Naive thymus-derived CD4-positive, alpha-beta T cell (primary cell): ENCODE results near the gene LRATD1. TPM values are rescaled to one million over a fixed set of nuclear protein-coding genes. Genes with fewer than 3 reads are reported as not detected.

ENCODE experiments used
- ATAC-seq: fragments of 150-1000 bp; cut with Tn5 transposase; 2 replicates; pipeline ENCODE4 v1.10.0; 2021; ENCODE audit warnings: mild to moderate bottlenecking, moderate library complexity
- CTCF ChIA-PET: fragments of 350-600 bp; sonication (Branson Sonifier 250); formaldehyde crosslinking; loops from one replicate; lab custom pipeline; 2021; ENCODE audit warnings: antibody characterized with exemption; lab: Charles Lee
- POLR2A ChIA-PET: fragments of 350-600 bp; sonication (Branson Sonifier 250); formaldehyde crosslinking; loops from one replicate; lab custom pipeline; 2021; ENCODE audit warnings: antibody characterized with exemption, inconsistent platforms; lab: Charles Lee
- DNase-seq, 9 donors: peaks; one replicate each; pipeline versions ENCODE4 v3.0.0 to v3.0.0-alpha.2; 2020 to 2022; ENCODE audit warnings: mixed read lengths in 1 of 9
- H3K27ac ChIP-seq: one replicate; pipeline ENCODE4 v1.7.0; 2013; ENCODE audit warnings: mild to moderate bottlenecking, low read depth, low read length, moderate library complexity
- H3K27me3 ChIP-seq, 2 donors: one replicate each; pipeline ENCODE4 v1.7.0; 2013; ENCODE audit warnings: low read length in 2 of 2, mild to moderate bottlenecking in 2 of 2, moderate library complexity in 2 of 2; ENCODE audit not compliant: control insufficient read depth in 2 of 2, insufficient read depth in 2 of 2
- H3K36me3 ChIP-seq, 3 experiments: 1 replicate in 2 of 3; 2 replicates in 1 of 3; pipeline ENCODE4 v1.7.0; 2013; ENCODE audit warnings: low read length in 3 of 3, mild to moderate bottlenecking in 3 of 3, moderate library complexity in 1 of 3; ENCODE audit not compliant: insufficient read depth in 3 of 3, control insufficient read depth in 2 of 3
- H3K4me1 ChIP-seq, 2 donors: one replicate each; pipeline ENCODE4 v1.7.0; 2013; ENCODE audit warnings: low read length in 2 of 2, mild to moderate bottlenecking in 2 of 2, moderate library complexity in 1 of 2; ENCODE audit not compliant: control insufficient read depth in 2 of 2, insufficient read depth in 2 of 2
- H3K4me3 ChIP-seq: 2 replicates; pipeline ENCODE4 v1.7.0; 2013; ENCODE audit warnings: mild to moderate bottlenecking, low read length
- H3K9me3 ChIP-seq, 3 experiments: 1 replicate in 2 of 3; 2 replicates in 1 of 3; pipeline ENCODE4 v1.7.0; 2013; ENCODE audit warnings: low read length in 3 of 3; ENCODE audit not compliant: control insufficient read depth in 2 of 3
- H3K27ac Mint-ChIP-seq, 9 donors: one replicate each; pipeline ENCODE4 v1.8.0; 2020 to 2022; ENCODE audit warnings: mixed read lengths in 9 of 9, mild to moderate bottlenecking in 8 of 9, moderate library complexity in 5 of 9, inconsistent platforms in 2 of 9
- H3K27me3 Mint-ChIP-seq, 5 donors: one replicate each; pipeline ENCODE4 v1.8.0; 2021 to 2022; ENCODE audit warnings: mixed read lengths in 5 of 5, mild to moderate bottlenecking in 1 of 5
- H3K36me3 Mint-ChIP-seq, 5 donors: one replicate each; pipeline ENCODE4 v1.8.0; 2020 to 2022; ENCODE audit warnings: mixed read lengths in 5 of 5, mild to moderate bottlenecking in 3 of 5, inconsistent platforms in 1 of 5
- H3K4me1 Mint-ChIP-seq, 7 donors: one replicate each; pipeline ENCODE4 v1.8.0; 2020 to 2022; ENCODE audit warnings: mixed read lengths in 7 of 7, mild to moderate bottlenecking in 3 of 7, inconsistent platforms in 1 of 7
- H3K4me3 Mint-ChIP-seq, 10 donors: one replicate each; pipeline ENCODE4 v1.8.0; 2020 to 2022; ENCODE audit warnings: mild to moderate bottlenecking in 10 of 10, mixed read lengths in 10 of 10, moderate library complexity in 6 of 10, inconsistent platforms in 2 of 10
- H3K9me3 Mint-ChIP-seq, 11 donors: one replicate each; pipeline ENCODE4 v1.8.0; 2020 to 2022; ENCODE audit warnings: mixed read lengths in 11 of 11, mild to moderate bottlenecking in 4 of 11, inconsistent platforms in 1 of 11, moderate library complexity in 1 of 11
- intact Hi-C, 2 donors: fragments of 100-400 bp; cut with micrococcal nuclease; formaldehyde crosslinking; loops; one replicate each; pipeline ENCODE4 v1.15.1; 2023
- polyA plus RNA-seq, 2 donors: library from polyadenylated mRNA; unstranded; fragments of 300-500 nt; fragmentation: Illumina TruSeq; gene quantifications; one replicate each; pipeline ENCODE4 v1.2.3, GENCODE V29; 2021
- total RNA-seq, 6 experiments: library from RNA in 5 of 6; stranded (reverse) in 5 of 6; gene quantifications; 1 replicate in 5 of 6; 2 replicates in 1 of 6; pipeline ENCODE4 v1.2.3 and lab custom pipeline; 2021 to 2026

LRATD1 gene
- total and polyA plus RNA-seq, 7 experiments from 2014 or later, result not detected

DNA sequence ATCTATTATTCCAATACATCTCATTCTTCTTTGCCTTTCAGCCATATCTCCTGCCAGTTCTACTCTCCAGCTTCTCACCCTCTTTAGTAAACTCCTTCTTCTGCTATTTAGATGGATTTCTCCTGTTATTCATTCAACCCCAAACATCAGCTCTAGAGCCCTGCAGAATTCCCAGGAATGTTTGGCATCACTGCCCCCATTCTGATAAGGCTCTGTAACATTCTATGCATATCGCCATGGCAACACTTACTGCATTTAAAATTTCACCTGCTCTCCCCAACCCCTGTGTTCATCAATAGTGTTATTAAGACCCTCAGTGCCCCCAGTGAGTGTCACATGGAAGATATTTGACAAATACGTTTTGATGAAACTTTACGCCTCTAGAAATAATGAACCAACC is 28.6 kb downstream of the LRATD1 start:
- Histone ChIP-seq H3K4me3 (no peak overlapping the region), H3K27me3 (no peaks in the 10 kb centered on the region), H3K36me3 (no peaks in the 10 kb centered on the region), H3K9me3 (no peaks in the 10 kb centered on the region), H3K4me1 (no peaks in the 10 kb centered on the region), H3K27ac (no peak overlapping the region)
- Mint-ChIP-seq H3K4me3 (no peak overlapping the region), H3K36me3 (no peaks in the 10 kb centered on the region), H3K27ac (no peak overlapping the region), H3K9me3 (peaks cover 0 to 19% (median 2%) of the 10 kb centered on the region in 11 donors), H3K4me1 (no peaks in the 10 kb centered on the region), H3K27me3 (peaks cover 0 to 4% (median 0%) of the 10 kb centered on the region in 5 donors)
- ATAC-seq (no peak), DNase-seq (no peak)
- CTCF ChIA-PET, result no interaction called here
- intact Hi-C loops, result no loop called here
- POLR2A ChIA-PET, result no interaction called here

DNA sequence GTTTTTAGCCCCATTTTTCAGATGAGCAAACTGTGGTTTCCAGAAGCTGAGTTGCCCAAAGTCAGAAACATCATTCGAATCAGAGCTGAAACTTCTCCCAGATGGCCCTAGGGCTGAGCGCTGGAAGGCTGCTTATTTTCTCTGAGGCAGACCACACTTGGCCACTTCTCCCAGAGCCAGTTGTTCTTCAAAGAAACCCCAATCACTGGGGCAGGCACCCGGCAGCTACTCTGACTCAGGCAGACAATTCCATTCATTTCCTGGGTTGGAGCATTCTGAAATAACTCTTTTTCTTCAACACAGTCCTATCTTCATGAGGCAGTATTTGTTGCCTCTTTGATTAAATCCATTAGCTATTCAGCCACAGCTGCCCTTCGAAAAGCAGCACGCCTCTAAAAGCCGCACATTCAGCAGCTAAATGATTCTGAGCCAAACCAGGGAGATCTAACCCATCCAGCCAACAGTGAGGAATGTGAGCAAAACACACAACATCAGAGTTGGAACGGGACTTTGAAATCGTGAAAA is 40.9 kb downstream of the LRATD1 start:
- intact Hi-C loops, result no loop called here
- H3K36me3 ChIP-seq, result no peaks in the 10 kb centered on the region
- Mint-ChIP-seq H3K27me3 (no peaks in the 10 kb centered on the region), H3K27ac (no peak overlapping the region), H3K4me3 (no peak overlapping the region), H3K36me3 (peaks cover 0 to 3% (median 0%) of the 10 kb centered on the region in 5 donors), H3K9me3 (peaks cover 0 to 17% (median 3%) of the 10 kb centered on the region in 11 donors), H3K4me1 (no peaks in the 10 kb centered on the region)
- no peaks in the 10 kb centered on the region for H3K27me3 ChIP-seq
- H3K4me3 ChIP-seq, result no peak overlapping the region
- H3K9me3 ChIP-seq, result no peaks in the 10 kb centered on the region
- POLR2A ChIA-PET, result no interaction called here
- no peak for DNase-seq
- CTCF ChIA-PET, result no interaction called here
- no peak for ATAC-seq
- H3K4me1 ChIP-seq, result no peaks in the 10 kb centered on the region
- H3K27ac ChIP-seq, result no peak overlapping the region

DNA sequence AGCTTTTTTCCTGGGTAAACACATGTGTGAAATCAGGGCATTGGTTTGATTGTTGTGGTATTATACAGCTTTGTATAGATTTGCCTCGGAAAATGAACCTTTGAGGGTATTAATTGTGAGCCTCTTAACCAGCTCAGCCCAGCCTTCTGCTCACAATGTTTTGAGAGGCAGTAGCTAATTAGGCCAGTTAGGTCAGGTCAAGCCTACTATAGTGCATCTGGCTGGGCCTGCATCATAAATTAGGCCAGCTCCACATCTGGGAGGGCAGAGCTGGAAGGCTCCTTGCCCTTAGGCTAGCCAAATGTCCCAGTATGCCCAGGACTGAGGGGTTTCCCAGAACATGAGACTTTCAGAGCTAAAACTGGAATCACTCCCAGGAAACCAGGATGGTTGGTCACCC is 43.0 kb downstream of the LRATD1 start:
- Histone ChIP-seq H3K4me1 (no peaks in the 10 kb centered on the region), H3K36me3 (no peaks in the 10 kb centered on the region), H3K27ac (no peak overlapping the region), H3K9me3 (no peaks in the 10 kb centered on the region), H3K4me3 (no peak overlapping the region), H3K27me3 (no peaks in the 10 kb centered on the region)
- intact Hi-C loops, result no loop called here
- H3K4me3 Mint-ChIP-seq, result no peak overlapping the region
- H3K27me3 Mint-ChIP-seq, result no peaks in the 10 kb centered on the region
- peaks cover 0 to 3% (median 0%) of the 10 kb centered on the region in 5 donors for H3K36me3 Mint-ChIP-seq
- H3K27ac Mint-ChIP-seq, result no peak overlapping the region
- DNase-seq (no peak), ATAC-seq (no peak)
- POLR2A ChIA-PET, result no interaction called here
- H3K9me3 Mint-ChIP-seq, result peaks cover 0 to 13% (median 3%) of the 10 kb centered on the region in 11 donors
- no peaks in the 10 kb centered on the region for H3K4me1 Mint-ChIP-seq
- CTCF ChIA-PET, result no interaction called here

DNA sequence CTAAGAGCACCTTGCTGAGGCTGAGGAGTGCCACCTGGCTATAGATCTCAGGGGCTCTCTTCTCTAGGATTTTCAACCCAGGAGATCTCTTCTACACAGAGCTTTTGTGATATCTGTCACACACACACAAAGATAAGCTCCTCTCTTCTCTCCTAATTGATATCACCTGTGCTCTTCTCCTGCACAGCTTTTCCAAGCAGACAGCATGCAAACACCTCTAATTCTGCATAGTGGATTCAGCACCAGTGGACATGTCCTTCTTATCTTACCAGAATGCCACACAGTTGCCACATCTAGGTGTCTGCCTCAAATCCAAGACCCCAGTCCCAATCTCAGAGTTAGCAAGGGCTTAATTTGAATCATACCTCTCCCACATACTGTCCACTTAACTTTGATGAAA is 43.9 kb downstream of the LRATD1 start:
- H3K27me3 ChIP-seq, result no peaks in the 10 kb centered on the region
- H3K4me1 ChIP-seq, result no peaks in the 10 kb centered on the region
- H3K4me1 Mint-ChIP-seq, result no peaks in the 10 kb centered on the region
- H3K36me3 Mint-ChIP-seq, result peaks cover 0 to 3% (median 0%) of the 10 kb centered on the region in 5 donors
- intact Hi-C loops, result no loop called here
- no peaks in the 10 kb centered on the region for H3K9me3 ChIP-seq
- no peak overlapping the region for H3K4me3 ChIP-seq
- DNase-seq (no peak), ATAC-seq (no peak)
- no peak overlapping the region for H3K4me3 Mint-ChIP-seq
- no peaks in the 10 kb centered on the region for H3K36me3 ChIP-seq
- POLR2A ChIA-PET, result no interaction called here
- no peaks in the 10 kb centered on the region for H3K27me3 Mint-ChIP-seq
- H3K27ac Mint-ChIP-seq, result no peak overlapping the region
- peaks cover 0 to 14% (median 3%) of the 10 kb centered on the region in 11 donors for H3K9me3 Mint-ChIP-seq
- CTCF ChIA-PET, result no interaction called here
- H3K27ac ChIP-seq, result no peak overlapping the region

DNA sequence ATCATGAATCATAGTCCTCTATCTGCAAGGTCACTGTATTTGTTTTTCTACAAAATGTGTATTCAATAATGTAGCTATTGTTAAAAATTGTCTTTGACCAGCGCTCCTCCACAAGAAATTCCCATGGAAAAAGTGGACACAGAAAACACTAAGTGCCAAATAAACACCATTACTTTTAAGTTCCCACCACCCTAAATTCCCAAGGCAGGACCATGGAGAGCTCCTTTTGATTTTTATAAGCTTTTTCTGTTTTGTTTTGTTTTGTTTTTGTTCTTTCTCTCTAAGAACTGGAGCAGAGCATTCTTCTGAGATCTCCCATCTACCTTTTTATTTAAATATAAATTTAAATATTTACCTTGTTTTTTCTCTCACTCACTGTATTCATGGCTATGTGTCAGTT is 44.5 kb downstream of the LRATD1 start:
- intact Hi-C loops, result no loop called here
- ATAC-seq (no peak), DNase-seq (no peak)
- Mint-ChIP-seq H3K36me3 (no peaks in the 10 kb centered on the region), H3K27me3 (no peaks in the 10 kb centered on the region), H3K4me3 (no peak overlapping the region), H3K4me1 (no peaks in the 10 kb centered on the region), H3K27ac (no peak overlapping the region), H3K9me3 (peaks cover 0 to 9% (median 3%) of the 10 kb centered on the region in 11 donors)
- H3K27ac ChIP-seq, result no peak overlapping the region
- no peaks in the 10 kb centered on the region for H3K9me3 ChIP-seq
- H3K4me1 ChIP-seq, result no peaks in the 10 kb centered on the region
- ChIA-PET CTCF (no interaction called here), POLR2A (no interaction called here)
- H3K36me3 ChIP-seq, result no peaks in the 10 kb centered on the region
- H3K4me3 ChIP-seq, result no peak overlapping the region
- no peaks in the 10 kb centered on the region for H3K27me3 ChIP-seq

DNA sequence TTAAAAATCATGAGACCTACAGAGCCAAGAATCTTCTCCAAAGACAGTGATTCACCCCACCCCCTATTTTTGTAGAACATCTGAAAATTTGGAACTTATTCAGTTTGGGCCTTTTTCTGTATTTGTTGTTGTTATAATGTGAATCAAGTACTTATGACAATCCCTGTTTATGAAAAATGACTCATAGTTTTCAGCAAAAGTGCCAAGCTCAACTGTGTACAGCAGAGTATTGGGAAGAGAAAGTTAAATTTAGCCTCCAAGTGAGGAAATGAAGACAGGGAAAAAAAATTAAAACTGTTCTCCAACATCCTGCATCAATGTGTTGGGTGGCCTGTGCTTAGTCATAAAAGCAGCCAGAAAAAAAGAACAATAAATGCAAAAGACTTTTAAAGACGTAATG is 46.2 kb downstream of the LRATD1 start:
- CTCF ChIA-PET, result no interaction called here
- H3K4me3 Mint-ChIP-seq, result no peak overlapping the region

DNA sequence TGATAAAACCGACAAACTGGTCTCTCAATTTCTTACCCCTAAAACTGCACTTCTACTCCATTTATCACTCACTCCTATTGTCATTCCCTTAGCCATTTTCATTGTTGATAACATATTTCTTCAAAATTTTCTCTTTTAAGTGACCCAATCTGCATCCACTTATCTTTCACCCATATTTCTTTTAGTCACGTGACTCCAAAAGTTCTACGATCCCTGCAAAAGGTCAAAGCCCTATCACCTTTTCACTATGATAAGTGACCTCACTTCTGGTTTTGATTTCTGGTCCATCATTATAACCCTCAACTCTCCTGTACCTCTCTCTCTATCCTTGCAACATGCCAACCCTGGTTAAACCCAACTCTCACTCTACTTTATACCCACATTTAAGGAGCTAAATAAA is 49.1 kb downstream of the LRATD1 start:
- intact Hi-C loops, result no loop called here
- CTCF ChIA-PET, result no interaction called here
- POLR2A ChIA-PET, result no interaction called here
- Mint-ChIP-seq H3K36me3 (no peaks in the 10 kb centered on the region), H3K4me3 (no peak overlapping the region), H3K4me1 (no peaks in the 10 kb centered on the region), H3K27ac (no peak overlapping the region), H3K9me3 (peaks cover 0 to 8% (median 2%) of the 10 kb centered on the region in 11 donors), H3K27me3 (no peaks in the 10 kb centered on the region)
- H3K4me3 ChIP-seq, result no peak overlapping the region
- no peaks in the 10 kb centered on the region for H3K27me3 ChIP-seq
- H3K36me3 ChIP-seq, result no peaks in the 10 kb centered on the region
- H3K4me1 ChIP-seq, result no peaks in the 10 kb centered on the region
- DNase-seq (no peak), ATAC-seq (no peak)
- H3K27ac ChIP-seq, result no peak overlapping the region
- no peaks in the 10 kb centered on the region for H3K9me3 ChIP-seq

More for the DNA sequence above, 46.2 kb downstream of the LRATD1 start:
- Mint-ChIP-seq H3K27me3 (no peaks in the 10 kb centered on the region), H3K27ac (no peak overlapping the region), H3K9me3 (peaks cover 0 to 9% (median 2%) of the 10 kb centered on the region in 11 donors), H3K4me1 (no peaks in the 10 kb centered on the region), H3K36me3 (no peaks in the 10 kb centered on the region)
- no peak for DNase-seq
- Histone ChIP-seq H3K4me1 (no peaks in the 10 kb centered on the region), H3K27ac (no peak overlapping the region), H3K4me3 (no peak overlapping the region), H3K36me3 (no peaks in the 10 kb centered on the region), H3K9me3 (no peaks in the 10 kb centered on the region), H3K27me3 (no peaks in the 10 kb centered on the region)
- POLR2A ChIA-PET, result no interaction called here
- intact Hi-C loops, result no loop called here
- ATAC-seq, result no peak
